HG03442 (cell line): ENCODE measurements around the gene CLRN2.
"Not testable (repeated sequence)": the region's sequence is repeated elsewhere in the genome, so short reads cannot be mapped to it uniquely, and the experiment has no call there.

Experiments
- ATAC-seq: cut with Tn5 transposase; IDR thresholded peaks from one replicate; pipeline ENCODE4 v1.9.1; 2021; ENCODE audit warnings: mild to moderate bottlenecking, moderate library complexity; ENCODE audit not compliant: unreplicated experiment

The CLRN2 gene

GRCh38 chr4:17544205-17544604 lies 29.2 kb downstream of the CLRN2 start:
- no peak for ATAC-seq

- ATAC-seq = no peak
These were observed 29.9 kb downstream of the CLRN2 start for GRCh38 chr4:17544831-17545234.

- no peak for ATAC-seq
These were observed 30.6 kb downstream of the CLRN2 start for GRCh38 chr4:17545374-17546140.

- ATAC-seq = no peak
These were observed 31.3 kb downstream of the CLRN2 start for GRCh38 chr4:17546222-17546621.

- no peak for ATAC-seq
These were observed 31.7 kb downstream of the CLRN2 start for GRCh38 chr4:17546678-17547077.

GRCh38 chr4:17550549-17550948 lies 35.6 kb downstream of the CLRN2 start:
- no peak for ATAC-seq

- ATAC-seq = no peak
These were observed 37.5 kb downstream of the CLRN2 start for GRCh38 chr4:17552427-17552826.

- no peak for ATAC-seq
These were observed 39.6 kb downstream of the CLRN2 start for GRCh38 chr4:17554568-17554967.

- no peak for ATAC-seq
These were observed 41.5 kb downstream of the CLRN2 start for GRCh38 chr4:17556498-17556897.

GRCh38 chr4:17557880-17558279 lies 42.9 kb downstream of the CLRN2 start:
- no peak for ATAC-seq

- no peak for ATAC-seq
These were observed 44.2 kb downstream of the CLRN2 start for GRCh38 chr4:17558941-17559708.

- ATAC-seq = no peak
These were observed 44.7 kb downstream of the CLRN2 start for GRCh38 chr4:17559709-17560048.

GRCh38 chr4:17560065-17560673 lies 45.2 kb downstream of the CLRN2 start:
- ATAC-seq = no peak

- no peak for ATAC-seq
These were observed 46.4 kb downstream of the CLRN2 start for GRCh38 chr4:17561195-17561909.

GRCh38 chr4:17562157-17562556 lies 47.2 kb downstream of the CLRN2 start:
- no peak for ATAC-seq

- ATAC-seq = no peak
These were observed 50.9 kb downstream of the CLRN2 start for GRCh38 chr4:17565846-17566245.

GRCh38 chr4:17567271-17567670 lies 52.3 kb downstream of the CLRN2 start:
- ATAC-seq = no peak

GRCh38 chr4:17574206-17574605 lies 59.2 kb downstream of the CLRN2 start:
- no peak for ATAC-seq

- ATAC-seq = not testable (repeated sequence)
These were observed 60.2 kb downstream of the CLRN2 start for GRCh38 chr4:17575177-17575576.
